ENCODE results near the gene ZNF529.
A peak's percentile ranks its signal among the peaks of the same experiment; 100 is the strongest.

ZNF529 gene

DNA sequence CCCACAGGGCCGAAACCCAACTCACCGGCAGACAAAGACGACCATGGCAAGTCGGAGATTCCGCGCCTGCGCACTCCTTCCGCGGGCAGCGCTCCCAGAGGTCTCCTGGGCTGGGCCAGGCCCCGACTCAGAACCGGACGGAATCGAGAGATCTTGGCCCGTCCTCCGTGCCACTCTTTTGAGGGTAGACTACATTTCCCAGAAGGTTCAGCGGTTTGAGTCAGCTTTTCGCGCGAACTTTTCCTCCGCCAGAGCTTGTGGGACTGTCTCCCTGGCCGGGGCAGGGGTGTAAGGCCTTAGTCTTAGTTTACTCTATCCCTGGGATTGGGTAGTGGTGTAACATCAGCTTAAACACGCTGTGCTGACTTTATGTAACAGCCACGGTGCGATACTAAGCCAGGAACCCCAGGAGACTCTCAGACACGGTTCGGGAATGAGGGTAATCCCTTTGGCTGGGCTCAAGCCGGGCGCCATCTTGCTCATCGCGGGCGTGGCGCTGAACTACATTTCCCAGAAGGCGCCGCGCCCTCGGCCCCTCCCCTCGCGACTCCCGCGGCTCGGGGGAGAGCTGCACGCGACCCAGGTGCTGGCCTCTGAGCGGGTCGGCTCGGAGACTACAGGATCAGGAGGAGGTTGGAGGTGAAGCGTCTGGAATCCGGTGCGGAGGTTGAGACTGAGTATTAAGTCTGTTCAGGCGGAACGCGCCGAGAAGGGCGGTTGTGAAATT is 44.7 kb downstream of the ZNF529 start, which contains the start of gene ZNF260:
Gene ZNF260, minus strand, starts transcription at position 78 of the 727 bp plus-strand sequence. CDS start 13,033 bp downstream, outside the sequence.
- TF ChIP-seq, protein P1, sequence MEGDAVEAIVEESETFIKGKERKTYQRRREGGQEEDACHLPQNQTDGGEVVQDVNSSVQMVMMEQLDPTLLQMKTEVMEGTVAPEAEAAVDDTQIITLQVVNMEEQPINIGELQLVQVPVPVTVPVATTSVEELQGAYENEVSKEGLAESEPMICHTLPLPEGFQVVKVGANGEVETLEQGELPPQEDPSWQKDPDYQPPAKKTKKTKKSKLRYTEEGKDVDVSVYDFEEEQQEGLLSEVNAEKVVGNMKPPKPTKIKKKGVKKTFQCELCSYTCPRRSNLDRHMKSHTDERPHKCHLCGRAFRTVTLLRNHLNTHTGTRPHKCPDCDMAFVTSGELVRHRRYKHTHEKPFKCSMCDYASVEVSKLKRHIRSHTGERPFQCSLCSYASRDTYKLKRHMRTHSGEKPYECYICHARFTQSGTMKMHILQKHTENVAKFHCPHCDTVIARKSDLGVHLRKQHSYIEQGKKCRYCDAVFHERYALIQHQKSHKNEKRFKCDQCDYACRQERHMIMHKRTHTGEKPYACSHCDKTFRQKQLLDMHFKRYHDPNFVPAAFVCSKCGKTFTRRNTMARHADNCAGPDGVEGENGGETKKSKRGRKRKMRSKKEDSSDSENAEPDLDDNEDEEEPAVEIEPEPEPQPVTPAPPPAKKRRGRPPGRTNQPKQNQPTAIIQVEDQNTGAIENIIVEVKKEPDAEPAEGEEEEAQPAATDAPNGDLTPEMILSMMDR (conservative IDR thresholded peaks at IDR 0.05): no peak
- H3K27ac ChIP-seq: peak within 1 kb of the TSS; percentile 90

DNA sequence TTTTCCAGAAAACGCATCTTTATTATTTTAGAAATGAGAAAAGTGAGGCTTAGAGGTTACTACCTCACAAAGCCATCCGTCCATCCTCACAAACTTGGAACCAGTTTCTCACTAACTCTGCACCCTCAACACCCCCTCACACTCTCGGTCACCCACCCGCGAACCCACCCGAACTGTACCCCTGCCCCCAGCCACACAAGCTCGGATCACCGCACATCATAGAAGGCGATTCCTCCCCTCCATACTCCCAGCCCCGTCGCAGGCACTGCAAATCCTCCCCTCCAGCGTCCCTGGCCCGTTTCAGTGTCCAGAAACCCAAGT is 45.3 kb downstream of the ZNF529 start:
- TF ChIP-seq, protein P1 (conservative IDR thresholded peaks at IDR 0.05): no peak
- H3K27ac ChIP-seq: peak overlapping the region; percentile 90

DNA sequence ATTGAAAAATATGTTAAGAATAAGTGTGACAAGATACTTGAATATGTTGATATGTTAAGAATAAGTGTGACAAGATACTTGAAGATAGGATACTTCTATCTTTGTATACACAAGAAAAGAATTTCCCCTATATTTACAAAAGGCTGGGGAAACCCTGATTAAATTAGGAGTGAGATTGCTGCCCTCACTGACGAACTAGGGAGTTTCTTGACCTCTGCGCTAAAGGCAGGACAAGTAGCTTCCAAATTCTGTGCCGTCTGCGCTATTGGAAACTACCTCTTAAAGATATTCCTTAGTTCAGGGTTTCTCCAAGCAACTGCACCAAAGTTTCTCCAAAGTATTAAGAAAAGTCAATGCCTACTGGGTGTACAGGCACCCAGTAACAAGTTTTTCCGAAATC is 45.8 kb downstream of the ZNF529 start:
- TF ChIP-seq, protein P1 (conservative IDR thresholded peaks at IDR 0.05): no peak
- peak overlapping the region; percentile 90 for H3K27ac ChIP-seq

DNA sequence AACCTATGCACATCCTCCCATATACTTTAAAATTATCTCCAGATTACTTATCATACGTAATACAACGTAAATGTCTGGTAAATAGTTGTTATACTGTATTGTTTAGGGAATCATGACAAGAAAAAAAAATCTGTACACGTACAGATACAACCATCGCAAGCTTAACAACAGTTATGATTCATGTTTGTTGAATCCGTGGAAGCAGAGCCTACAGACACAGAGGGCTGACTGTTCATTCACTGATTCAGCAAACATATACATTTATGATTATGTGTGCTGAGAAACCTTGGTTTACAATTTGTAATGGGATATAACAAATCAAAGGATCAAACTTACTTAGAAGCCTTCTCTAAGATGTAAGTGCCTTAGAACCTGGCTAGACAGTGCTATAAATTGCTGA is 46.5 kb downstream of the ZNF529 start:
- peak overlapping the region; percentile 90; the same call in 1 of the 2 replicates for H3K27ac ChIP-seq
- TF ChIP-seq, protein P1 (conservative IDR thresholded peaks at IDR 0.05): no peak

DNA sequence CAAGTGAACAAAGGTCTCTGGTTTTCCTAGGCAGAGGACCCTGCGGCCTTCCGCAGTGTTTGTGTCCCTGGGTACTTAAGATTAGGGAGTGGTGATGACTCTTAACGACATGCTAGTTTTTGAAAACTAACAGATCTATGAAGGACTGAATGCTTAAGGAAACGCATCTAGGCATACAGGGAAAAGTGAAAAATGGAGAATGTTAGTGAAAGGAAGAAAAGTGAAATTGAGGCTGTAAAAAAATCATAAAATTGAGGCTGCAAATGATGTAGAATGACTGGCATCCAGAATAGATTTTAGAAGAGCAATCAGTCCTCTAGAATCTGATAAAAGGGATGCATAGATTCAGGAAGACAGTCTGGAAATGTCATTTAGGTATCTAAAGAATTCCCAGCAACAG is 48.5 kb downstream of the ZNF529 start:
- TF ChIP-seq, protein P1 (conservative IDR thresholded peaks at IDR 0.05): no peak
- H3K27ac ChIP-seq: no peak overlapping the region

DNA sequence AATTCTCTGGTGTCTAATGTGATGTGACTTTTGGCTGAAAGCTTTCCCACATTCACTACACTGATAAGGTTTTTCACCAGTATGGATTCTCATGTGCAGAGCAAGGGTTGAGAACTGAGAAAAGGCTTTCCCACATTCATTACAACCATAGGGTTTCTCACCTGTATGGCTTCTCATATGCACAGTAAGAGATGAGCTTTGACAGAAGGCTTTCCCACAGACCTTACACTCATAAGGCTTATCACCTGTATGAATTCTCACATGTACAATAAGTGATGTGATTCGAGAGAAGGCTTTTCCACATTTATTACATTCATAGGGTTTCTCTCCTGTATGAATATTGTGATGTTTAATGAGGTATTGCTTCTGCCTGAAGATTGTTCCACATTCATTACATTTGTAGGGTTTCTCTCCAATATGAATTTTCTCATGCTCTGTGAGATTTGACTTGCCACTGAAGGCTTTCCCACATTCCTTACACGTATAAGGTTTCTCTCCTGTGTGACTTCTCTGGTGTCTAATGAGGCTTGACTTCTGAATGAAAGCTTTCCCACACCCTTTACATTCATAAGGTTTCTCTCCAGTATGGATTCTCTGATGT is 59.0 kb downstream of the ZNF529 start:
- no peak overlapping the region for H3K27ac ChIP-seq
- TF ChIP-seq, protein P1 (conservative IDR thresholded peaks at IDR 0.05): no peak

DNA sequence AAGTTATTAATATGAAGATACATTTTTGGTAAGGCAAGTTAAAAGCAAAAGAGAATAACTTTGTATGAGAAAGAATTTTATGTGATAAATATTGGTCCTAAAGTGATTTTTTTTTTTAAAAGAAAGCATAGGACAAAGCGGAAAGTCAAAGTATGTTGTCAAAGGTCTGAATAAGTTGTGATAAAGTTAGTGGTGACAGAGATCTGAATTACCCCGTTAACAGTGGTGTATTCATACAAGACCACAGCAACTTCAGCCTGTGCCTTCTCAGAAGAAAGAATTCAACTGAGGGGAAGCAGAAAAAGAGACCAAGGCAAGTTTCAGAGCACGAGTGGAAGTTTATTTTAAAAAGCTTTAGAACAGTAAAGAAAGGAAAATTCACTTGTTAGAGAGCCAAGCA is 64.8 kb downstream of the ZNF529 start:
- TF ChIP-seq, protein P1 (conservative IDR thresholded peaks at IDR 0.05): no peak
- H3K27ac ChIP-seq: no peak overlapping the region

Data from VCaP (cell line).